ENCODE results near the gene VWF.

Gene VWF

GRCh38 chr12:5960783-5961182 is 163.7 kb downstream of the VWF start:
- no peaks in the 10 kb centered on the region for H3K27me3 ChIP-seq (ENCODE audit: insufficient read depth, insufficient read length)
- H3K4me1 ChIP-seq (ENCODE audit: insufficient read depth, insufficient read length): peaks cover 13% of the 10 kb centered on the region
- H3K9ac ChIP-seq (ENCODE audit: insufficient read length, low read depth): no peak overlapping the region
- no peak overlapping the region for H3K4me3 ChIP-seq (ENCODE audit: insufficient read length, low read depth)
- H3K36me3 ChIP-seq (ENCODE audit: insufficient read depth, insufficient read length, low read length): no peaks in the 10 kb centered on the region
- H3K9me3 ChIP-seq (ENCODE audit: insufficient read depth, low read length): no peaks in the 10 kb centered on the region; the same call in 1 of the 2 replicates
- no peak for DNase-seq (ENCODE audit: low read depth, low spot score)
- TF ChIP-seq SUZ12 (IDR thresholded peaks at IDR 0.05; ENCODE audit: extremely low read depth, insufficient read depth, insufficient read length) (no peak), YY1 (IDR thresholded peaks at IDR 0.05; ENCODE audit: insufficient read depth, insufficient read length) (no peak), ZNF274 (IDR thresholded peaks at IDR 0.05; ENCODE audit: low read depth, low read length) (no peak)

- Histone ChIP-seq H3K4me1 (ENCODE audit: insufficient read depth, insufficient read length) (no peaks in the 10 kb centered on the region), H3K9me3 (ENCODE audit: insufficient read depth, low read length) (no peaks in the 10 kb centered on the region; the same call in 1 of the 2 replicates), H3K36me3 (ENCODE audit: insufficient read depth, insufficient read length, low read length) (no peaks in the 10 kb centered on the region), H3K27me3 (ENCODE audit: insufficient read depth, insufficient read length) (no peaks in the 10 kb centered on the region), H3K9ac (ENCODE audit: insufficient read length, low read depth) (no peak overlapping the region), H3K4me3 (ENCODE audit: insufficient read length, low read depth) (no peak overlapping the region)
- TF ChIP-seq SUZ12 (IDR thresholded peaks at IDR 0.05; ENCODE audit: extremely low read depth, insufficient read depth, insufficient read length) (no peak), ZNF274 (IDR thresholded peaks at IDR 0.05; ENCODE audit: low read depth, low read length) (no peak), YY1 (IDR thresholded peaks at IDR 0.05; ENCODE audit: insufficient read depth, insufficient read length) (no peak)
- no peak for DNase-seq (ENCODE audit: low read depth, low spot score)
These were observed 167.5 kb downstream of the VWF start for GRCh38 chr12:5956987-5957386.

GRCh38 chr12:5954661-5955060 is 169.8 kb downstream of the VWF start:
- H3K9ac ChIP-seq (ENCODE audit: insufficient read length, low read depth): no peak overlapping the region
- no peaks in the 10 kb centered on the region for H3K36me3 ChIP-seq (ENCODE audit: insufficient read depth, insufficient read length, low read length)
- H3K4me3 ChIP-seq (ENCODE audit: insufficient read length, low read depth): no peak overlapping the region
- no peak for DNase-seq (ENCODE audit: low read depth, low spot score)
- peaks cover 5% of the 10 kb centered on the region for H3K27me3 ChIP-seq (ENCODE audit: insufficient read depth, insufficient read length)
- no peaks in the 10 kb centered on the region; the same call in 1 of the 2 replicates for H3K9me3 ChIP-seq (ENCODE audit: insufficient read depth, low read length)
- no peaks in the 10 kb centered on the region for H3K4me1 ChIP-seq (ENCODE audit: insufficient read depth, insufficient read length)
- TF ChIP-seq YY1 (IDR thresholded peaks at IDR 0.05; ENCODE audit: insufficient read depth, insufficient read length): no peak
- no peak for TF ChIP-seq ZNF274 (IDR thresholded peaks at IDR 0.05; ENCODE audit: low read depth, low read length)
- no peak for TF ChIP-seq SUZ12 (IDR thresholded peaks at IDR 0.05; ENCODE audit: extremely low read depth, insufficient read depth, insufficient read length)

- peaks cover 7% of the 10 kb centered on the region for H3K27me3 ChIP-seq (ENCODE audit: insufficient read depth, insufficient read length)
- no peak for TF ChIP-seq YY1 (IDR thresholded peaks at IDR 0.05; ENCODE audit: insufficient read depth, insufficient read length)
- no peak for TF ChIP-seq SUZ12 (IDR thresholded peaks at IDR 0.05; ENCODE audit: extremely low read depth, insufficient read depth, insufficient read length)
- TF ChIP-seq ZNF274 (IDR thresholded peaks at IDR 0.05; ENCODE audit: low read depth, low read length): no peak
- H3K4me1 ChIP-seq (ENCODE audit: insufficient read depth, insufficient read length): peaks cover 1% of the 10 kb centered on the region
- no peaks in the 10 kb centered on the region; the same call in 1 of the 2 replicates for H3K9me3 ChIP-seq (ENCODE audit: insufficient read depth, low read length)
- no peaks in the 10 kb centered on the region for H3K36me3 ChIP-seq (ENCODE audit: insufficient read depth, insufficient read length, low read length)
- H3K4me3 ChIP-seq (ENCODE audit: insufficient read length, low read depth): no peak overlapping the region
- H3K9ac ChIP-seq (ENCODE audit: insufficient read length, low read depth): no peak overlapping the region
- no peak for DNase-seq (ENCODE audit: low read depth, low spot score)
These were observed 170.5 kb downstream of the VWF start for GRCh38 chr12:5953835-5954586.

- no peaks in the 10 kb centered on the region for H3K36me3 ChIP-seq (ENCODE audit: insufficient read depth, insufficient read length, low read length)
- no peak overlapping the region for H3K9ac ChIP-seq (ENCODE audit: insufficient read length, low read depth)
- peaks cover 25% of the 10 kb centered on the region for H3K27me3 ChIP-seq (ENCODE audit: insufficient read depth, insufficient read length)
- TF ChIP-seq ZNF274 (IDR thresholded peaks at IDR 0.05; ENCODE audit: low read depth, low read length) (no peak), SUZ12 (IDR thresholded peaks at IDR 0.05; ENCODE audit: extremely low read depth, insufficient read depth, insufficient read length) (no peak), YY1 (IDR thresholded peaks at IDR 0.05; ENCODE audit: insufficient read depth, insufficient read length) (no peak)
- DNase-seq (ENCODE audit: low read depth, low spot score): no peak
- H3K9me3 ChIP-seq (ENCODE audit: insufficient read depth, low read length): no peaks in the 10 kb centered on the region; the same call in 1 of the 2 replicates
- H3K4me3 ChIP-seq (ENCODE audit: insufficient read length, low read depth): no peak overlapping the region
- peaks cover 9% of the 10 kb centered on the region for H3K4me1 ChIP-seq (ENCODE audit: insufficient read depth, insufficient read length)
These were observed 172.4 kb downstream of the VWF start for GRCh38 chr12:5952031-5952430.

- Histone ChIP-seq H3K4me1 (ENCODE audit: insufficient read depth, insufficient read length) (peaks cover 14% of the 10 kb centered on the region), H3K9ac (ENCODE audit: insufficient read length, low read depth) (no peak overlapping the region), H3K27me3 (ENCODE audit: insufficient read depth, insufficient read length) (peaks cover 57% of the 10 kb centered on the region), H3K9me3 (ENCODE audit: insufficient read depth, low read length) (peaks cover 6% of the 10 kb centered on the region; the same call in 1 of the 2 replicates), H3K4me3 (ENCODE audit: insufficient read length, low read depth) (no peak overlapping the region), H3K36me3 (ENCODE audit: insufficient read depth, insufficient read length, low read length) (no peaks in the 10 kb centered on the region)
- no peak for DNase-seq (ENCODE audit: low read depth, low spot score)
- no peak for TF ChIP-seq SUZ12 (IDR thresholded peaks at IDR 0.05; ENCODE audit: extremely low read depth, insufficient read depth, insufficient read length)
- TF ChIP-seq YY1 (IDR thresholded peaks at IDR 0.05; ENCODE audit: insufficient read depth, insufficient read length): no peak
- no peak for TF ChIP-seq ZNF274 (IDR thresholded peaks at IDR 0.05; ENCODE audit: low read depth, low read length)
These were observed 175.8 kb downstream of the VWF start for GRCh38 chr12:5948696-5949095.

GRCh38 chr12:5947006-5947405 is 177.5 kb downstream of the VWF start:
- TF ChIP-seq SUZ12 (IDR thresholded peaks at IDR 0.05; ENCODE audit: extremely low read depth, insufficient read depth, insufficient read length): no peak
- TF ChIP-seq ZNF274 (IDR thresholded peaks at IDR 0.05; ENCODE audit: low read depth, low read length): no peak
- TF ChIP-seq YY1 (IDR thresholded peaks at IDR 0.05; ENCODE audit: insufficient read depth, insufficient read length): no peak
- H3K27me3 ChIP-seq (ENCODE audit: insufficient read depth, insufficient read length): peaks cover 63% of the 10 kb centered on the region
- no peak for DNase-seq (ENCODE audit: low read depth, low spot score)

More at GRCh38 chr12:5947006-5947405, 177.5 kb downstream of the VWF start:
- H3K36me3 ChIP-seq (ENCODE audit: insufficient read depth, insufficient read length, low read length): no peaks in the 10 kb centered on the region
- H3K9ac ChIP-seq (ENCODE audit: insufficient read length, low read depth): no peak overlapping the region
- peaks cover 14% of the 10 kb centered on the region for H3K4me1 ChIP-seq (ENCODE audit: insufficient read depth, insufficient read length)
- H3K4me3 ChIP-seq (ENCODE audit: insufficient read length, low read depth): no peak overlapping the region
- H3K9me3 ChIP-seq (ENCODE audit: insufficient read depth, low read length): peaks cover 6% of the 10 kb centered on the region; the same call in 1 of the 2 replicates
